NCI-H524 (cell line): ENCODE results near the gene IL18.
A peak's percentile ranks its signal among the peaks of the same experiment; 100 is the strongest.
"Not testable (repeated sequence)": the region's sequence is repeated elsewhere in the genome, so short reads cannot be mapped to it uniquely, and the experiment has no call there.

Experiments
- DNase-seq, 2 experiments: peaks; one replicate each; lab custom pipeline; 2025; lab: John Stamatoyannopoulos, UW

The IL18 gene

GRCh38 chr11:112163875-112164685, at the start of gene IL18:
Gene IL18, minus strand, starts transcription at chr11:112164094. Its CDS starts 9,041 bp downstream, at chr11:112155053.
- no peak for DNase-seq

GRCh38 chr11:112212710-112213109, 48.8 kb upstream of the IL18 start:
- DNase-seq, result no peak

- no peak for DNase-seq
These were observed 48.4 kb upstream of the IL18 start for GRCh38 chr11:112212290-112212689.

- no peak for DNase-seq
These were observed 47.6 kb upstream of the IL18 start for GRCh38 chr11:112211536-112211935.

- DNase-seq, result no peak
These were observed 47.0 kb upstream of the IL18 start for GRCh38 chr11:112210890-112211289.

GRCh38 chr11:112206071-112206470, 42.2 kb upstream of the IL18 start:
- no peak for DNase-seq

- DNase-seq, result no peak
These were observed 36.4 kb upstream of the IL18 start for GRCh38 chr11:112200252-112200651.

GRCh38 chr11:112199101-112199500, 35.2 kb upstream of the IL18 start:
- not testable (repeated sequence) for DNase-seq

- no peak for DNase-seq
These were observed 32.7 kb upstream of the IL18 start for GRCh38 chr11:112196519-112197087.

- DNase-seq, result no peak
These were observed 32.1 kb upstream of the IL18 start for GRCh38 chr11:112195951-112196351.

- DNase-seq, result not testable (repeated sequence)
These were observed 31.2 kb upstream of the IL18 start for GRCh38 chr11:112195113-112195512.

- no peak for DNase-seq
These were observed 22.4 kb upstream of the IL18 start for GRCh38 chr11:112186304-112186703.

GRCh38 chr11:112185883-112186282, 22.0 kb upstream of the IL18 start:
- DNase-seq, result peak in 1 of 2 experiments; percentile 0

GRCh38 chr11:112182867-112183266, 19.0 kb upstream of the IL18 start:
- no peak for DNase-seq

- DNase-seq, result no peak
These were observed 15.7 kb upstream of the IL18 start for GRCh38 chr11:112179601-112180000.

GRCh38 chr11:112178936-112179335, 15.0 kb upstream of the IL18 start:
- DNase-seq, result no peak

GRCh38 chr11:112178428-112178827, 14.5 kb upstream of the IL18 start:
- no peak for DNase-seq

- no peak for DNase-seq
These were observed 13.7 kb upstream of the IL18 start for GRCh38 chr11:112177589-112177988.

- DNase-seq, result no peak
These were observed 12.2 kb upstream of the IL18 start for GRCh38 chr11:112176077-112176476.

GRCh38 chr11:112175599-112175952, 11.7 kb upstream of the IL18 start:
- DNase-seq, result no peak

GRCh38 chr11:112174789-112175598, 11.1 kb upstream of the IL18 start, which contains the start of gene BCO2:
Gene BCO2, plus strand, starts transcription at chr11:112175512. Its CDS starts 90 bp downstream, at chr11:112175602.
- DNase-seq, result peak in 1 of 2 experiments; percentile 46

GRCh38 chr11:112173152-112173551, 9.3 kb upstream of the IL18 start:
- DNase-seq, result peak; percentile 14 to 45
